Uterus (tissue), 4 donors: ENCODE data around the gene DNTT. TPM values are rescaled to one million over a fixed set of nuclear protein-coding genes. Genes with fewer than 3 reads are reported as not detected.

Experiments
- DNase-seq, 2 donors: peaks; one replicate each; pipeline ENCODE4 v3.0.0-alpha.2; 2019 to 2020
- H3K27ac ChIP-seq, 2 donors: fragments of 200-600 bp; sonication (generic); 1 replicate in 1 of 2; 2 replicates in 1 of 2; pipeline ENCODE4 v1.5.1; 2016 to 2018
- H3K27me3 ChIP-seq, 2 donors: fragments of 200-600 bp; sonication (generic); one replicate each; pipeline ENCODE4 v1.5.1; 2018 to 2019; ENCODE audit warnings: control low read depth in 1 of 2
- H3K36me3 ChIP-seq, 2 donors: fragments of 200-600 bp; sonication (generic); one replicate each; pipeline ENCODE4 v1.5.1; 2019; ENCODE audit warnings: control low read depth in 1 of 2
- H3K4me1 ChIP-seq, 2 donors: fragments of 200-600 bp; sonication (generic); one replicate each; pipeline ENCODE4 v1.5.1; 2018 to 2019; ENCODE audit warnings: control low read depth in 1 of 2
- H3K4me3 ChIP-seq, 2 donors: fragments of 200-600 bp; sonication (generic); 1 replicate in 1 of 2; 2 replicates in 1 of 2; pipeline ENCODE4 v1.5.1; 2018 to 2019; ENCODE audit warnings: mild to moderate bottlenecking in 1 of 2
- H3K9me3 ChIP-seq, 2 donors: fragments of 200-600 bp; sonication (generic); one replicate each; pipeline ENCODE4 v1.5.1; 2019; ENCODE audit warnings: control low read depth in 1 of 2
- CTCF ChIP-seq, 4 experiments: fragments of 200-600 bp in 2 of 4; fragments of 450-650 bp in 2 of 4; sonication (generic) in 2 of 4; IDR thresholded peaks; one replicate each; pipeline ENCODE4 v1.5.1; 2016 to 2019; ENCODE audit warnings: antibody characterized with exemption in 4 of 4, mild to moderate bottlenecking in 2 of 4, moderate library complexity in 1 of 4
- POLR2A ChIP-seq, 2 donors: fragments of 450-650 bp; IDR thresholded peaks; one replicate each; pipeline ENCODE4 v1.6.1; 2016; ENCODE audit warnings: antibody characterized with exemption in 2 of 2, mild to moderate bottlenecking in 1 of 2, moderate library complexity in 1 of 2
- intact Hi-C: fragments of 100-400 bp; cut with DNase I; formaldehyde crosslinking; loops from one replicate; pipeline ENCODE4 v1.15.1; 2023; ENCODE audit warnings: low total_unique reads
- total RNA-seq, 4 donors: library from RNA; depleted of rRNA in 3 of 4; stranded (reverse); fragments of >200 nt in 3 of 4; gene quantifications; one replicate each; pipeline versions ENCODE4 v1.1.0 to v1.2.4, GENCODE V29; 2014 to 2023
- donor health status: DM: yes; HTN: yes; CAD: no.

DNTT gene
- total RNA-seq, 4 donors from 2014 or later: 0.28 TPM; not detected in 3

- DNase-seq: no peak
- TF ChIP-seq CTCF (IDR thresholded peaks at IDR 0.05): no peak
- TF ChIP-seq POLR2A (IDR thresholded peaks at IDR 0.05): no peak
- Histone ChIP-seq H3K27ac (no peak overlapping the region), H3K4me3 (no peak overlapping the region), H3K27me3 (no peaks in the 10 kb centered on the region), H3K4me1 (no peaks in the 10 kb centered on the region), H3K9me3 (no peaks in the 10 kb centered on the region), H3K36me3 (no peaks in the 10 kb centered on the region)
- intact Hi-C loops: no loop called here
These were observed 6.7 kb upstream of the DNTT start for GRCh38 chr10:96297486-96297885.

GRCh38 chr10:96298362-96298761 is 5.9 kb upstream of the DNTT start:
- H3K9me3 ChIP-seq: no peaks in the 10 kb centered on the region
- no peak overlapping the region for H3K4me3 ChIP-seq
- intact Hi-C loops: no loop called here
- H3K27me3 ChIP-seq: no peaks in the 10 kb centered on the region
- H3K36me3 ChIP-seq: no peaks in the 10 kb centered on the region
- no peak overlapping the region for H3K27ac ChIP-seq
- DNase-seq: no peak
- H3K4me1 ChIP-seq: no peaks in the 10 kb centered on the region
- TF ChIP-seq POLR2A (IDR thresholded peaks at IDR 0.05): no peak
- no peak for TF ChIP-seq CTCF (IDR thresholded peaks at IDR 0.05)

GRCh38 chr10:96299383-96299782 is 4.9 kb upstream of the DNTT start:
- no peak overlapping the region for H3K4me3 ChIP-seq
- no peaks in the 10 kb centered on the region for H3K9me3 ChIP-seq
- no peaks in the 10 kb centered on the region for H3K4me1 ChIP-seq
- H3K27ac ChIP-seq: no peak overlapping the region
- DNase-seq: no peak
- intact Hi-C loops: no loop called here
- no peaks in the 10 kb centered on the region for H3K27me3 ChIP-seq
- no peak for TF ChIP-seq CTCF (IDR thresholded peaks at IDR 0.05)
- no peak for TF ChIP-seq POLR2A (IDR thresholded peaks at IDR 0.05)
- no peaks in the 10 kb centered on the region for H3K36me3 ChIP-seq

GRCh38 chr10:96301616-96302015 is 2.6 kb upstream of the DNTT start:
- Histone ChIP-seq H3K36me3 (no peaks in the 10 kb centered on the region), H3K27me3 (no peaks in the 10 kb centered on the region), H3K9me3 (no peaks in the 10 kb centered on the region), H3K4me3 (no peak overlapping the region), H3K4me1 (no peaks in the 10 kb centered on the region), H3K27ac (no peak overlapping the region)
- TF ChIP-seq CTCF (IDR thresholded peaks at IDR 0.05) (no peak), POLR2A (IDR thresholded peaks at IDR 0.05) (no peak)
- intact Hi-C loops: no loop called here
- DNase-seq: no peak

- Histone ChIP-seq H3K4me1 (no peaks in the 10 kb centered on the region), H3K36me3 (no peaks in the 10 kb centered on the region), H3K4me3 (no peak overlapping the region), H3K9me3 (no peaks in the 10 kb centered on the region), H3K27ac (no peak overlapping the region), H3K27me3 (no peaks in the 10 kb centered on the region)
- no peak for TF ChIP-seq CTCF (IDR thresholded peaks at IDR 0.05)
- no peak for TF ChIP-seq POLR2A (IDR thresholded peaks at IDR 0.05)
- no peak for DNase-seq
- intact Hi-C loops: no loop called here
These were observed 785 bp downstream of the DNTT start for GRCh38 chr10:96305019-96305418.
